ENCODE data around the gene PLEKHG4B.

PLEKHG4B gene

DNA sequence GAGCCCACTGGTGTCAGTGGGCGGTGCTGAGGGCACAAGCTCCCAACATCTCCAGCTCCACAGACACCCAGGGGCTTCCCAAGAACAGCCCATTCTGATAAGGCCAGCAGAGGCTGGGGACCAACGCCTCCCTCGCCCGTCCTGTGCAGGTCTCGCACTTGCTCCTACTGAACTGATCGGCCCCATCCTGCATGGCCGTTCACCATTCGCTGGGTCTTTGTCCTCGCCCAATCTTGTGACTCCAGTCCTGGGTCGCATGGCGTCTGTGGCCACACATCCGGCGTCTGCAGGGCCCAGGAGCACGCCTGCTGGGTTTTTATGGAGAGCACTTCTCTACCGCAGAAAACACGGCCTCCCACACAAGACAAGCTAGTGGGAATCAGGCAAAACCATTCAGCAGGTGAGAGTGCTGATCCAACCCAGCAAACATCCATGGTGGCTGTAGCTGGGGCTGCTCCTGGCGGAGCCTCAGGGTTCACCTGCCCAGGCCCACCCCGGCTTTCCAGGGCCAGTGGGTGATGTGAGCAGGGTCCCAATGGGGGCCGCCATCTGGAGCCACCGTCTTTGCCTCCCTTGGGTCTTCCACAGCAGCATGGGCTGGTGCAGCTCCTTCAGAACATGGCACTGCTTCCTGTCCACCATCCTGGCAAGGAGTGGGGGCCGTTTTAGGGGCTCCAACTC is 106.7 kb downstream of the PLEKHG4B start:
- H3K36me3 ChIP-seq (ENCODE audit: control insufficient read depth, insufficient read depth, low read length): no peaks in the 10 kb centered on the region
- no peaks in the 10 kb centered on the region for H3K9me3 ChIP-seq (ENCODE audit: control insufficient read depth, low read length)
- no peaks in the 10 kb centered on the region for H3K27me3 ChIP-seq (ENCODE audit: control insufficient read depth, insufficient read depth, low read length, poor library complexity, severe bottlenecking)
- 95 to 97% methylated on average over 21 of the region's 21 CpGs for WGBS, 2 experiments
- no peak overlapping the region for H3K4me3 ChIP-seq (ENCODE audit: insufficient read depth, low read depth, low read length)
- peaks cover 8% of the 10 kb centered on the region for H3K4me1 ChIP-seq (ENCODE audit: control insufficient read depth, insufficient read depth, low read length)
- no peak overlapping the region for H3K27ac ChIP-seq (ENCODE audit: insufficient read depth, low read depth, low read length, poor library complexity, severe bottlenecking)

DNA sequence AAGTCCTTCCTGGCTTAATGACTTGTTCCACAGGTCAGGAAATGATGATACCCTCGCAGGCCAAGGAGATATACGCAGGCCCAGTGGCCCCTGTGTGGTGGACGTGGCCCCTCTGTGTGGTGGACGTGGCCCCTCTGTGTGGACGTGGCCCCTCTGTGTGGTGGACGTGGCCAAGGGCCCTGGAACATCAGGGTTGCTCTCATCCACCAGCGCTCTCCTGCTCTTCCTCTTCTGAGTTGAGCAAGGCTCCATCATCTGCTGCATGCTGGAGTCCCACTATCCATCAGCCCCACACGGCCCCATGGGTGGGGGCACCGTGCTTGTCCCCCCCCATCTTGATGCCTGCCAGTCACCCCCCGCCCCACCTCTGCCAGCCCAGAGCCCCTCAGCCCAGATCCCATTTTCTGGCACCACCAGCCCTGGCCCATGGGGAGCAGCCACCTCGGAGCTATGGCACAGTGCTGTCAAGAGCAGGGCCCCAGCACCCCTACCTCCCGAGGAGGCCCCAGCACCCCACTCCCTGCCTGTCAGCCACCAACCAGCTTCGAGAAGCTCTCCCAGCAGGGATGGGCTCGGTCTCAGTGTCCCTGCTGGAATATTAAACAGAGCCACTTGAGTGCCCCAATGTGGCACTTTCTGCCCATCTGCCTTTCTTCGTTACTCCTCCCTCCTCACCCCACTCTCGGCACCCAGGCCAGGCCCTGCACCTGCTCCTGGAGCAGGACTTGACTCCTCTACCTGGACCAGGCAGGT is 107.4 kb downstream of the PLEKHG4B start:
- Histone ChIP-seq H3K4me3 (ENCODE audit: insufficient read depth, low read depth, low read length) (no peak overlapping the region), H3K27ac (ENCODE audit: insufficient read depth, low read depth, low read length, poor library complexity, severe bottlenecking) (no peak overlapping the region), H3K36me3 (ENCODE audit: control insufficient read depth, insufficient read depth, low read length) (peaks cover 6% of the 10 kb centered on the region), H3K4me1 (ENCODE audit: control insufficient read depth, insufficient read depth, low read length) (peaks cover 8% of the 10 kb centered on the region), H3K9me3 (ENCODE audit: control insufficient read depth, low read length) (no peaks in the 10 kb centered on the region), H3K27me3 (ENCODE audit: control insufficient read depth, insufficient read depth, low read length, poor library complexity, severe bottlenecking) (no peaks in the 10 kb centered on the region)
- 92 to 94% methylated on average over 16 of the region's 16 CpGs for WGBS, 2 experiments

DNA sequence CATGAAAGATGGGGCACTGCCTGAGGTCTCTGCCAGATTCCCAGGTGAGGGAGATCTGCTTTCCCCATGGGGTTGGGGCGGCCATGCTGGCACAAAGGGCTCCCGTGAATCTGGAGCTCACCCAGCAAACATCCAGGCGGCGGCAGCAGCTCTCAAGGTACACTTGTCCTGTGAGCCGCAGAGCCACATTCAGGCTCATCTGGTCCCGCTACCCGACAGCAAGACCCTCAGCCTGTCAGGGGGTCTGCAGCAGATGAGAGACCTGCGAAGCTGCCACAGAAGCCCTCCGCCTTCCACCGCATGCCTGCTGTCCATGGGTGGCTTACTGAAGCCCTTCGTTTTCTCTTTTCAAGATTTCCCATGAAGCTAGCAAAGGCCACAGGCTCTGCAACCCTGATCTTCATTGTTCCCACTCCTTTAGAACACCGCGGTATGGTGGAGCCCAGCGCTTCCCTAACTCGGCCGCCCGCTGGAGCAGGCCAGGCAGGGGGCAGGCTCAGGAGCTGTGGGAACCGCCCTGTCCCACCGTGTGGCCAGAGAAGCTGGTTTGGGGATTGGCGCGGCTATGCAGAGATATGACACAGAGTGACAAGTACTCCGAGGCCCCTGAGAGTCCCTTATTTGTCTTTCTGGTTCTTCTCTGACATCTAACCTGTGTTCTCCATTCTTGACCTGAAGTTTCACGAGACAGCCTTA is 108.1 kb downstream of the PLEKHG4B start:
- H3K27ac ChIP-seq (ENCODE audit: insufficient read depth, low read depth, low read length, poor library complexity, severe bottlenecking): no peak overlapping the region
- WGBS, 2 experiments: 70 to 73% methylated on average over 23 of the region's 23 CpGs
- H3K9me3 ChIP-seq (ENCODE audit: control insufficient read depth, low read length): no peaks in the 10 kb centered on the region

DNA sequence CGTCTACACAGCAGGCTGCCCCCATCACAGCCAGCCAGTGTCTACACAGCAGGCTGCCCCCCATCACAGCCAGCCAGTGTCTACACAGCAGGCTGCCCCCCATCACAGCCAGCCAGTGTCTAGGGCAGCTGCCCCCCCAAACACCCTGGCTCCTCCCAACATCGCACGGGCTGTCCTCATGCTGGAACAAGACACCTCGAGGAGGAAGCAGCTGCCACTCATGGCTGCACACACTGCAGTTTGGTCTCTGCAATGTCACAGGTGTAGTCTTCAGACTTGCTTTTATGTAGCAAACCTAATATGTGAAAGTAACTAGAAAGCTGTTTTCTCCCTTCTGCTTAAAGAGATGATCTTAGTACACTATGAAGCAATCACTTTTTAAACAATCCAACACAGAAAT is 109.0 kb downstream of the PLEKHG4B start:
- 57% methylated on average over 4 of the region's 4 CpGs for WGBS, 2 experiments
- H3K4me1 ChIP-seq (ENCODE audit: control insufficient read depth, insufficient read depth, low read length): peaks cover 8% of the 10 kb centered on the region
- no peaks in the 10 kb centered on the region for H3K27me3 ChIP-seq (ENCODE audit: control insufficient read depth, insufficient read depth, low read length, poor library complexity, severe bottlenecking)
- no peak overlapping the region for H3K27ac ChIP-seq (ENCODE audit: insufficient read depth, low read depth, low read length, poor library complexity, severe bottlenecking)
- peaks cover 15% of the 10 kb centered on the region for H3K36me3 ChIP-seq (ENCODE audit: control insufficient read depth, insufficient read depth, low read length)
- H3K9me3 ChIP-seq (ENCODE audit: control insufficient read depth, low read length): no peaks in the 10 kb centered on the region
- H3K4me3 ChIP-seq (ENCODE audit: insufficient read depth, low read depth, low read length): no peak overlapping the region

More for the DNA sequence above, 108.1 kb downstream of the PLEKHG4B start:
- Histone ChIP-seq H3K4me1 (ENCODE audit: control insufficient read depth, insufficient read depth, low read length) (peaks cover 8% of the 10 kb centered on the region), H3K4me3 (ENCODE audit: insufficient read depth, low read depth, low read length) (no peak overlapping the region), H3K36me3 (ENCODE audit: control insufficient read depth, insufficient read depth, low read length) (peaks cover 13% of the 10 kb centered on the region), H3K27me3 (ENCODE audit: control insufficient read depth, insufficient read depth, low read length, poor library complexity, severe bottlenecking) (no peaks in the 10 kb centered on the region)

DNA sequence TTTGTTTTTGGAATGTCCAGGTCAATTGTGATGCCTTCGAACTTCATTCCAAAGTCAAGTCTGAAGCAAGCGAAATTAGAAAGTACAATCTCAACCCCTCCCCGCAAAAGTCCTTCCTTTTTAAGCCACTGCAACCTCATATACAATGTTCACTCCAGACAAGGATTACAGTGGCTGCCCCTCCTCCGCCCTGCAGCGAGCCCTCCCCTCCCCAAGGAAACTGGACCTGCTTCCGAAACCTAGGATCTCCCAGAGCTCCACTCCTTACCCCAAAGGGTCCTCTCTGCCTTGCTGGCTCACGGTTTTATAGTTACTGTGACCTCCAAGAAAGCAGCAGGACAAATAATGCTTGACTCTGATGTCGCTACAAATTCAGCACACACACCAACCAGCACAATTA is 109.7 kb downstream of the PLEKHG4B start:
- Histone ChIP-seq H3K4me3 (ENCODE audit: insufficient read depth, low read depth, low read length) (no peak overlapping the region), H3K36me3 (ENCODE audit: control insufficient read depth, insufficient read depth, low read length) (peaks cover 15% of the 10 kb centered on the region), H3K27ac (ENCODE audit: insufficient read depth, low read depth, low read length, poor library complexity, severe bottlenecking) (no peak overlapping the region), H3K9me3 (ENCODE audit: control insufficient read depth, low read length) (no peaks in the 10 kb centered on the region), H3K4me1 (ENCODE audit: control insufficient read depth, insufficient read depth, low read length) (peaks cover 8% of the 10 kb centered on the region), H3K27me3 (ENCODE audit: control insufficient read depth, insufficient read depth, low read length, poor library complexity, severe bottlenecking) (no peaks in the 10 kb centered on the region)
- WGBS, 2 experiments: 84 to 88% methylated on average over 8 of the region's 8 CpGs

DNA sequence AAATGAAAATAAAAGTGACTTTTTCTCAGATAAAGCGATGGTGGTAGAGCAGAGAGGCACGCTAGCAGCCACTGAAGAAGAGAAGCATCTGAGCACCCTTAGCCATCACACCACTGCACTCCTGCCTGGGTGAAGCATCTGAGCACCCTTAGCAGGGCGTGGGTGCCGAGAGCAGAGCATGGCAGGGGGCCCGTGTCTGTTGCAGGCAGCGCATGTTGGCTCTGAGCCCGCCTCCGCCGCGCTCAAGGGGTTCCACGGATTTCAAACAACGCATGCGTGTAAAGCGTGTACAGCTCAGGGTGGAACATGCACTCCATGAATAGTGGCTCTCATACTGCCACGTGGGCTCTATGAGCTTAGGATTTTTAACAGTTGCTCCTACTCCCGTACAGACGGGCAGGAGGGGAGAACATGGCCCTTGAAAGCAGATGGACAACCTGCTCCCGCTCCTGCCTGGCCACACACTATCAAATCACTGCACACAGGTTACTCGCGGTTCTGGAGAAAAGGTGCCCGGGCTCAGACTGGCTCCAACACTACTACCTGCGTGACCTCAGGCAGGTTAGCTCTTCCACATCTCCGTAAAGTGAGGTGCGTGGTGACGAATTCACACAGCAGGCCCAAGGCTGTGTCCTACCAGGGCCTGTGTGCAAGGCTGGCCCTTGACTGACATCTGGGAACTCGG is 111.4 kb downstream of the PLEKHG4B start:
- Histone ChIP-seq H3K4me3 (ENCODE audit: insufficient read depth, low read depth, low read length) (no peak overlapping the region), H3K4me1 (ENCODE audit: control insufficient read depth, insufficient read depth, low read length) (peaks cover 8% of the 10 kb centered on the region), H3K27me3 (ENCODE audit: control insufficient read depth, insufficient read depth, low read length, poor library complexity, severe bottlenecking) (no peaks in the 10 kb centered on the region), H3K27ac (ENCODE audit: insufficient read depth, low read depth, low read length, poor library complexity, severe bottlenecking) (no peak overlapping the region), H3K36me3 (ENCODE audit: control insufficient read depth, insufficient read depth, low read length) (peaks cover 15% of the 10 kb centered on the region), H3K9me3 (ENCODE audit: control insufficient read depth, low read length) (no peaks in the 10 kb centered on the region)
- 95% methylated on average over 26 of the region's 26 CpGs for WGBS, 2 experiments

DNA sequence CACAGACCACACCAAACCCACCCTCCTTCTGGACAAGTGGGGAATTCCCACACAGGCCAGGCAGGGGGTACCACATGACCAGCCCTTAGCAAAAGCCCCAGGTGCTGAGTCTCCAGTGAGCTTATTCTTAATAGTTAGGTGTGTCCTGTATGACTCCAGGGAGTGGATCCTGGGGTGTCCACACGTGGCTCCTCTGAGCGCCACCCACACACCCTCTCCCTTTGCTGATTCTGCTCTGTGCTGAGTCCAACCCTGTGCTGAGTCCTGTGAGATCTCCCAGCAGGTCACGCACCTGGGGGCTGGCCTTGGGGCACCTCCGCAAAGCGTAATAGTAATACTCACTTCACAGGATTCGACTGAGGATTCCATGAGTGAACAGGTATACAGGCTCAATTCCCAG is 112.0 kb downstream of the PLEKHG4B start:
- Histone ChIP-seq H3K9me3 (ENCODE audit: control insufficient read depth, low read length) (no peaks in the 10 kb centered on the region), H3K27me3 (ENCODE audit: control insufficient read depth, insufficient read depth, low read length, poor library complexity, severe bottlenecking) (no peaks in the 10 kb centered on the region), H3K27ac (ENCODE audit: insufficient read depth, low read depth, low read length, poor library complexity, severe bottlenecking) (no peak overlapping the region), H3K4me3 (ENCODE audit: insufficient read depth, low read depth, low read length) (no peak overlapping the region), H3K4me1 (ENCODE audit: control insufficient read depth, insufficient read depth, low read length) (peaks cover 8% of the 10 kb centered on the region), H3K36me3 (ENCODE audit: control insufficient read depth, insufficient read depth, low read length) (peaks cover 15% of the 10 kb centered on the region)
- 79 to 83% methylated on average over 6 of the region's 6 CpGs for WGBS, 2 experiments

DNA sequence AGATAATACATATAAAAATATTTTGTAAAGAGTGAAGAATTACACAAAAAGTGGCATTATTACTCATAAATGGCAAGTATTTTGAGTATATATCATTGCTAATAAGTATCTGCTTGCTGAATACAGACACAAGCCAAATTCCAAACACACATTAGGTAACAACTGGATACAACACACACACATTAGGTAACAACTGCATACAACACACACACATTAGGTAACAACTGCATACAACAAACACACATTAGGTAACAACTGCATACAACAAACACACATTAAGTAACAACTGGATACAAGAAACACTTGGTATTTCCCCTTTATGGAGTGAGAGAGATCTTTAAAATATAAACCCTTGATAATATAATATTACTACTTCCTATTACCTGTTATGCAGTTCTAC is 112.5 kb downstream of the PLEKHG4B start:
- peaks cover 15% of the 10 kb centered on the region for H3K36me3 ChIP-seq (ENCODE audit: control insufficient read depth, insufficient read depth, low read length)

DNA sequence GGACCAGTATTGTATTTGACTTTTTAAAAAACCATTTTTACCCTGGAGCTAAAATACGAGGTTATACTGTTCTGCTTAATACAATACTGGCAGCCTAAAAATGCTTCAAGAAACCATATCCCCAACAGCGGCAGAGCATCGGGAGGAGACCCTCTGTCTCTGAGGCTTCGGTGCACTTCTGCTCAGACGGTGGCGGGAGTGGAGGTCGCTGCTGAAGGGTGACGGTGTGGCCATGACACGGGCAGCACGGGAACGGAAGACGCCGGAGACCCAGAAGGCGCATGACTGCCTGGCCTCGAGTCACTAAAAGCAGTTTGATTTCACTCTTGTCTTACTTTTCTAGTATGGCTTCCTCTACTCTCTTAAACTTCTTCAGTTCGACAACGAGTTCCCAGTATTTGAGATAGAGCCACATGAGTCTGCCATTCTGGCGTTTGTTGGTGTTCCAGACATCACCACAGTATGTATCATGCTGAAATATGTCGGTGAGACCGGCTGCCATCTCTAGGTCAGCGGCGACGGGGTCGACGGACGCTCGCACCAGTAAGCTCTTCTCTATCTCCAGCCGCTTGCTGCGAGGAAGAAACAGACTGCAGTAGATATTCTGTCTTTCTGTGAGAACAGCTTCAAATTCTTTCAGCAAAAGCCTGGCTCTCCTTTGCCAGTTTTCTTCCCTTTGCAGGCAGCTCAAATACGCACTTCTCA is 113.2 kb downstream of the PLEKHG4B start:
- Histone ChIP-seq H3K4me1 (ENCODE audit: control insufficient read depth, insufficient read depth, low read length) (peaks cover 8% of the 10 kb centered on the region), H3K4me3 (ENCODE audit: insufficient read depth, low read depth, low read length) (no peak overlapping the region), H3K27me3 (ENCODE audit: control insufficient read depth, insufficient read depth, low read length, poor library complexity, severe bottlenecking) (no peaks in the 10 kb centered on the region), H3K27ac (ENCODE audit: insufficient read depth, low read depth, low read length, poor library complexity, severe bottlenecking) (no peak overlapping the region), H3K36me3 (ENCODE audit: control insufficient read depth, insufficient read depth, low read length) (peaks cover 15% of the 10 kb centered on the region), H3K9me3 (ENCODE audit: control insufficient read depth, low read length) (no peaks in the 10 kb centered on the region)
- WGBS, 2 experiments: 93 to 94% methylated on average over 30 of the region's 30 CpGs

More for the DNA sequence above, 112.5 kb downstream of the PLEKHG4B start:
- Histone ChIP-seq H3K9me3 (ENCODE audit: control insufficient read depth, low read length) (no peaks in the 10 kb centered on the region), H3K27ac (ENCODE audit: insufficient read depth, low read depth, low read length, poor library complexity, severe bottlenecking) (no peak overlapping the region), H3K4me1 (ENCODE audit: control insufficient read depth, insufficient read depth, low read length) (peaks cover 8% of the 10 kb centered on the region), H3K4me3 (ENCODE audit: insufficient read depth, low read depth, low read length) (no peak overlapping the region), H3K27me3 (ENCODE audit: control insufficient read depth, insufficient read depth, low read length, poor library complexity, severe bottlenecking) (no peaks in the 10 kb centered on the region)

All from ectodermal cell (in vitro differentiated cells).